NB4 (cell line): ENCODE results near the gene OR5B3.

Experiments used
- CTCF ChIP-seq: IDR thresholded peaks from one replicate; pipeline ENCODE4 v1.5.1; 2012; ENCODE audit warnings: low read depth, low read length
- MAX ChIP-seq: IDR thresholded peaks from 2 replicates; pipeline ENCODE4 v1.6.1; 2011; ENCODE audit warnings: low read depth, low read length
- MYC ChIP-seq: IDR thresholded peaks from 2 replicates; pipeline ENCODE4 v1.6.1; 2011; ENCODE audit warnings: low read depth, low read length
- POLR2A ChIP-seq: IDR thresholded peaks from 2 replicates; pipeline ENCODE4 v1.6.1; 2011; ENCODE audit warnings: mild to moderate bottlenecking; ENCODE audit not compliant: insufficient read length; ENCODE audit errors: extremely low read depth

GRCh38 chr11:58392746-58393145 lies 13.9 kb downstream of the OR5B3 start:
- no peak for TF ChIP-seq CTCF
- no peak for TF ChIP-seq POLR2A
- no peak for TF ChIP-seq MYC
- no peak for TF ChIP-seq MAX
